Endothelial cell of umbilical vein (primary cell): ENCODE results near the gene CDH15.

Experiments
- EZH2 ChIP-seq: IDR thresholded peaks from 2 replicates; pipeline ENCODE4 v1.6.1; 2012; ENCODE audit warnings: borderline replicate concordance, low read depth, mild to moderate bottlenecking, moderate library complexity, low read length, inconsistent platforms; ENCODE audit not compliant: severe bottlenecking
- FOS ChIP-seq: IDR thresholded peaks from 2 replicates; pipeline ENCODE4 v1.6.1; 2011; ENCODE audit warnings: mild to moderate bottlenecking, low read length, moderate library complexity, borderline replicate concordance; ENCODE audit not compliant: insufficient read depth
- POLR2A ChIP-seq: IDR thresholded peaks from 2 replicates; pipeline ENCODE4 v1.6.1; 2012; ENCODE audit warnings: low read depth, mild to moderate bottlenecking, control low read depth, low read length
- TF ChIP-seq, protein P1 (sequence below), 2 donors: IDR thresholded peaks; 1 replicate in 1 of 2; 2 replicates in 1 of 2; pipeline ENCODE4 v1.5.1; 2011; ENCODE audit warnings: low read length in 2 of 2, mild to moderate bottlenecking in 2 of 2, moderate library complexity in 2 of 2, control low read depth in 1 of 2, inconsistent platforms in 1 of 2, low read depth in 1 of 2; ENCODE audit not compliant: insufficient read depth in 1 of 2; ENCODE audit errors: extremely low read depth in 1 of 2
- TF ChIP-seq, protein P2 (sequence below): IDR thresholded peaks from 2 replicates; pipeline ENCODE4 v1.6.1; 2011; ENCODE audit not compliant: insufficient read depth, insufficient read length

DNA sequence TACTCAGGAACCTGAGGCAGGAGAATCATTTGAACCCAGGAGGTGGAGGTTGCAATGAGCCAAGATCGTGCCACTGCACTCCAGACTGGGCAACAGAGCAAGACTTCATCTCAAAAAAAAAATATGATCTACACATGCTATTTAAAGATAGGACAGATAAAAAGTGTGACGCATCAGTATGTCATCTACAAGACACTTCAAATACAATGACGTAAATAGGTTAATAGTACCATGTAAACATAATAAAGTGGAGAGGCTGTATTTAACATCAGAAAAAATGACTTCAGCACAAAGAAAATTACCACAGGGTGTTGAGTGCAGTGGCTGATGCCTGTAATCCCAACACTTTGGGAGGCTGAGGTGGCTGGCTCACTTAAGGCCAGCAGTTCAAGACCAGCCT is 66.2 kb downstream of the CDH15 start:
- TF ChIP-seq, protein P1, sequence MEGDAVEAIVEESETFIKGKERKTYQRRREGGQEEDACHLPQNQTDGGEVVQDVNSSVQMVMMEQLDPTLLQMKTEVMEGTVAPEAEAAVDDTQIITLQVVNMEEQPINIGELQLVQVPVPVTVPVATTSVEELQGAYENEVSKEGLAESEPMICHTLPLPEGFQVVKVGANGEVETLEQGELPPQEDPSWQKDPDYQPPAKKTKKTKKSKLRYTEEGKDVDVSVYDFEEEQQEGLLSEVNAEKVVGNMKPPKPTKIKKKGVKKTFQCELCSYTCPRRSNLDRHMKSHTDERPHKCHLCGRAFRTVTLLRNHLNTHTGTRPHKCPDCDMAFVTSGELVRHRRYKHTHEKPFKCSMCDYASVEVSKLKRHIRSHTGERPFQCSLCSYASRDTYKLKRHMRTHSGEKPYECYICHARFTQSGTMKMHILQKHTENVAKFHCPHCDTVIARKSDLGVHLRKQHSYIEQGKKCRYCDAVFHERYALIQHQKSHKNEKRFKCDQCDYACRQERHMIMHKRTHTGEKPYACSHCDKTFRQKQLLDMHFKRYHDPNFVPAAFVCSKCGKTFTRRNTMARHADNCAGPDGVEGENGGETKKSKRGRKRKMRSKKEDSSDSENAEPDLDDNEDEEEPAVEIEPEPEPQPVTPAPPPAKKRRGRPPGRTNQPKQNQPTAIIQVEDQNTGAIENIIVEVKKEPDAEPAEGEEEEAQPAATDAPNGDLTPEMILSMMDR (IDR thresholded peaks at IDR 0.05; ENCODE audit: extremely low read depth in 1 of 2, insufficient read depth in 1 of 2, low read depth in 1 of 2, low read length in 2 of 2): no peak
- no peak for TF ChIP-seq EZH2
- no peak for TF ChIP-seq POLR2A
- TF ChIP-seq, protein P2, sequence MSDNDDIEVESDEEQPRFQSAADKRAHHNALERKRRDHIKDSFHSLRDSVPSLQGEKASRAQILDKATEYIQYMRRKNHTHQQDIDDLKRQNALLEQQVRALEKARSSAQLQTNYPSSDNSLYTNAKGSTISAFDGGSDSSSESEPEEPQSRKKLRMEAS: no peak
- no peak for TF ChIP-seq FOS
